GM19395 (cell line): ENCODE measurements around the gene R3HDM4.
"Not testable (repeated sequence)": the region's sequence is repeated elsewhere in the genome, so short reads cannot be mapped to it uniquely, and the experiment has no call there.

Experiments used
- ATAC-seq: cut with Tn5 transposase; IDR thresholded peaks from one replicate; pipeline ENCODE4 v1.9.1; 2021; ENCODE audit warnings: mild to moderate bottlenecking, moderate library complexity; ENCODE audit not compliant: unreplicated experiment

Gene R3HDM4

DNA sequence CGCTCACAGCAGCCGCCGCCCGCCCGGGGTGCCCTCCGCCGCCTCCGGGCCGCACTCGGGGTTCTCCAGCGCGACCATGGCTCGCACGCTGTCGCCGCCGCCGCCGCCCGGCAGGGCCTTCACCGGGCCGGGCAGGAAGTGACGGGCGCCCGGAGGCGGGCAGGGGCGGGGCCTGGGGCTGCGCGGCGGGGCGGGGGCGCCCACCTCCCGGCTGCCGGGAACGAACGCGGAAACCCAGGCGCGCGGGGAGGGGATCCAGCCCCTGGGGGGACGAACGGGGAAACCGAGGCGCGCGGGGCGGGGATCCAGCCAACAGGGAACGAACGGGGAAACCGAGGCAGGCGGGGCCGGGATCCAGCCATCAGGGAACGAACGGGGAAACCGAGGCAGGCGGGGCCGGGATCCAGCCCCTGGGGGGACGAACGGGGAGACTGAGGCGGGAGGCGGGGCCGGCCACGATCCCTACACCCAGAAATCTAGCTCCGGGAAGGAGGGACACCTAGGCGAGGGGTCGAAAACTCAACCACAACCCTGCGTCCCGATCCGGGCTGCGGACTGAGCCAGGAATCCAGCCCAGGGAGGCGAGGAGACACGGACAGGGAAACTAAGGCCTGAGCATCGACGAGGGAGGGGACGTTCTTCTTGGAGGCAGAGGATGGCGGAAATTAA is at the start of gene R3HDM4:
TSS of gene R3HDM4 (minus strand) at position 140 of the 669 bp plus-strand sequence. CDS start at position 78, 62 bp downstream.
- no peak for ATAC-seq

DNA sequence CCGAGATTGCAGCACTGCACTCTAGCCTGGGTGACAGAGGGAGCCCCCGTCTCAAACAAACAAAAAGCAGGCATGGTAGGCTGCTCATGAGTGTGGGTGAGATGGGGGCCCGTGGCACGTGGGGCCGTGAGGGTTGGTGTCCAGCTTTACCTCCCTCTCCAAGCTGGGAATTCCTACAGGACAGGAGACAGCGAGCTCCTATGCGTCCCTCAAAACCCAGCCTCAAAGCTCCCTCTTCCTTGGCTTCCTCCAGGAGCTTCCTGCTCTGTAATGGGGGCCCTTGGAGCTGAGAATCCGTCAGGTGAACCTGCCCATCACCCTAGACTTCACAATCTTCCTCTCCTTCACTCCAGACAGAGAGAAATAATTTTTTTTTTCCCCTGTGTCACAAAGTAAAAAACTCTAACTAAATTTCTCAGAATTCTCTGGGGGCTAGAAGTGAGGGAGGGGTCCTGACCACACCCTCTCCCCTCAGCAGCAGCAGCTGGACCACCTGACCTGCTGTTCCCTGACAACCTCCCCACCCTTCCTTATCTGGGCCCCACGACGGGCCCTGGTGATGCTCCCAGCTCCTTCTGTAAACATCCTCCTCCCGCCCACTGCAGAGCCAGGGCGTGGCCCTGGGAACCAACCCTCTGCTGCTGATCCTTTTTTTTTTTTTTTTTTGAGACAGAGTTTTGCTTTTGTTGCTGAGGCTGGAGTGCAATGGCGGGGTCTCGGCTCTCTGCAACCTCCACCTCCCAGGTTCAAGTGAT is 49.0 kb upstream of the R3HDM4 start:
- no peak for ATAC-seq

DNA sequence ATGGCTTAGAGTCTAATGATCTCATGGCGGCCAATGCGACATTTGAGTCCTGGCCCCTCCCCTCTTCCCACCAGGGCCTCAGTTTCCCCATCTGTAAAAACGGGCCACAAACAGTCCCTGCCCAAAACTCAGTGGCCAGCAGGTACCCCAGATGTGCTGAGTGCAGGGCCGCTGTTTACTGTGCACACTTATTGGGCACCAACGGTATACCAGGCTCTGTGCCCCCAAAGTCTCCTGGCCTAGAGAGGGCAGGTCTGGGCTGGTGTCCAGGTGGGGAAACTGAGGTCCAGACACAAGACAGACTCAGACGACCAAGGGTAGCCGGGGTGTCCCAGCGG is 47.6 kb upstream of the R3HDM4 start:
- ATAC-seq: no peak

DNA sequence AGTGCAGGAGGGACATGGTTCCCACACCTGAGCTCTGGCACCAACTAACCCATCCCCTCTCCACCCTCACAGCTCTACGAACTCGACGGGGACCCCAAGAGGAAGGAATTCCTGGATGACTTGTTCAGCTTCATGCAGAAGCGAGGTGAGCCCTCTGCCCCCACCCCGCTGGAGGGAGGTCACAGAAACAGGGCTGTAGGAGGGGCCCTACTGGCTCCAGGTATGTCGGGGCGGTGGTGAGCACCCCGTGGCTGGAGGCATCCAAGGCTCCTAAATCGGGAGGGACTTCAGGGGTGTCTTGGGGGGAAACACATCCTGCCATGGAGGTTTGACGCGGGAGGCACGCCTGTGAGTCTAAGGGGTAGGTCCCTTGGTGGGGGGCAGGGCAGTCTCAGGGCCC is 47.0 kb upstream of the R3HDM4 start:
- no peak for ATAC-seq

DNA sequence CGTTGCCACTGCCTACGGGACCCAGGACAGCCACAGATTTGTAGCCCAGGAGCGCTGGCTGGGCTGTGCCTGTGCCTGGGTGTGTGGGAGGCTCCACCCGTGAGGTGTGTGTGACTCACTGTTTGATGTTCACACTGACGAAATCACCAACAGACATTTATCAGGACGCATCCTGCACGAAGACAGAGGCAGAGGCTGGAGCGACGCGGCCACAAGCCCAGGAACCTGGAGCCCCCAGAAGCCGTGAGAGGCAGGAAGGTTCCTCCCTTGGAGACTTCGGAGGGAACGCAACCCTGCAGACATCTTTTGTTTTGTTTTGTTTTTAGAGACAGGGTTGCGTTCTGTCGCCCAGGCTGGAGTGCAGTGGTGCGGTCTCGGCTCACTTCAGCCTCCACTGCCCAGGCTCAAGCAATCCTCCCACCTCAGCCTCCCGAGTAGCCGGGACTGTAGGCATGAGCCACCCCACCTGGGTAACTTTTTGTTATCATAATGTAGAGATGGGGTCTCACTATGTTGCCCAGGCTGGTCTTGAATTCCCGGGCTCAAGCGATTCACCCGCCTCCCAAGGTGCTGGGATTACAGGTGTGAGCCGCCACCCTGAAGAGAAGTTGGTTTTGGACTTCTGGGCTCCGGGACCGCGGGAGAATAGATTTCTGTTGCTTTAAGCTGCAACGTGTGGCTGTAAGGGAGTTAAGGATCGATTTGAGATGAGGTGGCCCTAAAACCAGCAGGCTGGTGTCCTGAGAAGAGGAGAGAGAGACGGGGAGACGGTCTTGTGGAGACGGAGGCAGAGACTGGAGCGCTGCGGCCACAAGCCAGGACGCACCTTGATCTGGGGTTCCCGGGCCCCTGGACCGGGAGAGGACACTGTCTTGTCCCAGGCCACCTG is 46.2 kb upstream of the R3HDM4 start:
- ATAC-seq: no peak

DNA sequence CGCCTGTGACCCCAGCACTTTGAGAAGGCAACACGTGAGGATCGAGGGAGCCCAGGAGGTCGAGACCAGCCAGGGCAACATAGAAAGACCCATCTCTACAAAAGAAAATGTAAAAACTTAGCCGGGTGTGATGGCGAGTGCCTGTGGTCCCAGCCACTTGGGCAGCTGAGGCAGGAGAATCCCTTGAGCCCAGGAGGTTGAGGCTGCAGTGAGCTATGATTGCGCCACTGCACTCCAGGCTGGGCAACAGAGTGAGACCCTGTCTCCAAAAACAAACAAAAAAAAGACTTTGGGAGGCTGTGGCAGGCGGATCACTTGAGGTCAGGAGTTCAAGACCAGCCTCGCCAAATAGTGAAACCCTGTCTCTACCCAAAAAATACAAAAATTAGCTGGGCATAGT is 44.6 kb upstream of the R3HDM4 start:
- not testable (repeated sequence) for ATAC-seq

DNA sequence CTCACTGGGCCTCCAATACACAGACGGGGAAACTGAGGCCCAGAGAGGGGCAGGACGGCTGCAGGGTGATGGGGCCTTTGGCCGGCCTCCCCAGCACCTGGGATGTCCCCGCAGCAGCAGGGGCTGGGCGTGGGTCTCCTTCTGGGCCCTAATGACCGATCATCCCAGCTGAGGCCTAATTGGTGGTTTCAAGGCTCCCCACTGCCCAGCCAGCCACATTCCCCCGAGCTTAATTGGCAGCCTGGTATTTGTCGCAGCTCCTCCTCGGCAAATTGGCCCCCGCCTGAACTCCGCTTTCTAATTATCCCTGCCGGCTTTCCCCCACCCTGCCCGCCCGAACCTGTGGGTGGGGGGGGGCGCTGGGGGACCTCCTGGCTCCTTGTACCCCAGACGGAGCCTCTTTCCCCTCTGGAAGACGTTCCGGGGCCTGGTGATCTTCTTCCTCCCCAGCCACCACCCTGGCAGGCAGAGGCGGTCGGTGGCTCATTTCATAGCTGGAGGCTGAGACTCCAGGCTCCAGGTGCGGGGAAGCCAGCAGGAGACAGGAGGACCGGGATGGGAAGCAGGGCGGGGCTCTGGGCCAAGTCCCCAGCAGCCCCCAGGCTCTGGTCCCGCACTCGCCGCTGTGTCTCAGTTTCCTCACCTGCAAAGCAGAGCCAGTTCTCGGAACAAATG is 43.9 kb upstream of the R3HDM4 start:
- no peak for ATAC-seq

DNA sequence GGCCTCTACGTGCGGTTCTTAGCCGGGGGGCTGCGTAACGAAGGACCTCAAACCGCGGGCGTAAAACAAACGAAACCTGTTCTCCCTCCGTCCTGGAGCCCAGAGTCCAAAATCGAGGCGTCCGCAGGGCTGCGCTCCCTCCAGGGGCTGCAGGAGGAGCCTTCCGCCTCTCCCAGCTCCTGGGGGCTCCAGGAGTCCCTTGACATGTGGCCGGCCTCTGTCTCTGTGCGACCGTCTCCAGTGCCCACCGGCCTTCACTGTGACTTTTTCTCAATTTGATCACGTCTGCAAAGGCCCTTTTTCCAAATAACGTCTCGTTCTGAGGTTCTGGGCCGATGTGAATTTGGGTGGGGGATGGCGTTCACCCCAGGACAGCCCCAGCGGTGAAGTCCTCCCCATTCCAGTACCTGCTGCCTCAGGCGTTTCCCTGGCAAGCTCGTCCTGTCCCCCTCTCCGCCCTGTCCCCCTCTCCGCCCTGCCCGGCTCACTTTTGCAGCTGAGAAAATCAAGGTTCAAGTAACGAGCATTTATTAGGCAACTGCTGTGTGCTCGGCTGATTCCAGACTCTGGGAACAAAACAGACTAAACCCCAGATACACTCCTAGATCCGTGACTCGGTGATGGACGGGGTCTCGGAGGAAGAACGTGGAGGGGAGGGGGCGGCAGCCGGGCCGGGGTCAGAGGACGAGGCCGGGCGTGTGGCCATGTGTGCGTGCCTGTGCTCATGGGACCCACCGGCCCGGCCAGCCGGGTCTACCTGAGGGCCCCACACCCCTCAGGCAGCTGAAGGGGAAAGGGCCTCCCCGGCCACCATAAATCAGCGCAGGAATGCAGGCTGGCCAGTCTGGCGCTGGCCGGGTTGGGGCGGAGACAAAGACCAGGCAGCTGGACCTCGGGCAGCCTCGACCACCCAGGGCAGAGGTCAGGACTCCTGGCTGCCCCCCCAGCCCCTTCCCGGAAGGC is 43.1 kb upstream of the R3HDM4 start:
- ATAC-seq: no peak

DNA sequence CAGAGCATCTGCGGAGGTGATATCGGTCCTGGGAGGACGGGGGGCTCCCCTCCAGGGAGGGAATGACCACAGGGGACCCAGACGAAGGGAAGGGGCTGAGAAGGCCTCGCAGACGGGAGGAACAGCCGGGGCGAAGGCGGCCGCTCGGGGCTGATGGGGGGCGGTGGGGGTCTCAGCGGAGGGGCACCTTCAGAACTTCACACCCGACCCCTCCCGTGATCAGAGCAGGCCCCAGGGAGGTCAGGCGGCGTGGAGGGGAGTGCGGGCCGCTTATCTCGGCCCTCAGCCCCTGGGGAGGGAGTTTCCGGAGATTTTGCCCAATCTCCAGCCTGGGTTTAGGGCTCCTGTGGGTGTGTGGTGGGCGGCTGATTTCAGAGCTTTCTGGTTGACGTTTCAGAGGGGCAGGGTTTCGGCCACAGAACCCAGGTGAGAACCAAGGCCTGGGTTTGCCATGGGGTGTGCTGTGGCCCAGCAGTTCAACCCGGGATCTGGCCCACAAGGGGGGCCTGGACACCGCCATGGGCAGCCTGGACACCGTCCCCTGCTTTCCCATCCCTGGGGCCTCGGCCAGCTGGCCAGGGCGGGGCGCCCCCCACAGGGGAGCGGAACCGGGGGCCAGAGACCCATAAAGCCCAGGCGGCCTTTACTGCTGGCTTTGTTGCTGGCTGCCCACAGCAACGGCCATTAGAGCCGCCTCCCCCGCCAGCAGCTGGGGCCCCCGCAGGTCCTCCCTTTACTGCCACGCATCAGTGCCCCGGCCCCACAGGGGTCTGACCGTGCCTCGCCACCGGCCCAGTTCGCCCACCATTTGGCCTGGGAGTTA is 41.9 kb upstream of the R3HDM4 start:
- no peak for ATAC-seq

DNA sequence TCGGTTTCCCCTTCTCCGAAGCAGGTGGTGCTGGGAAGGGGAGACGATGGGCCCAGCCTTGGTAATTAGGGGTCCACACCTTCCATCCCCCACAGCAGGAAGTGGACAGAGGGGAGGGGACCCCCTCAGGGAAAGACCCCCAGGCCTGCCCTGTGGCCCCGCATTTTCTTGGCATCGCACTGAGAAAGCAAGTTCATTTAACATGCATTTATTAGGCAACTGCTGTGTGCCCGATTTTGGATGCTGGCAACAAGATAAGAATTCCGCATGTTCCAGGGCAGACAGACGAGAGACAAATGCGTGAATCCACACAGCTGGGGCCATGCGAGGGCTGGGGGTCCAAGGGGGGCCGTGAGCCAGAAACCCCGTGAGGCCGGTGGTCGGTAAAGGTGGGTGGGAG is 41.3 kb upstream of the R3HDM4 start:
- no peak for ATAC-seq

DNA sequence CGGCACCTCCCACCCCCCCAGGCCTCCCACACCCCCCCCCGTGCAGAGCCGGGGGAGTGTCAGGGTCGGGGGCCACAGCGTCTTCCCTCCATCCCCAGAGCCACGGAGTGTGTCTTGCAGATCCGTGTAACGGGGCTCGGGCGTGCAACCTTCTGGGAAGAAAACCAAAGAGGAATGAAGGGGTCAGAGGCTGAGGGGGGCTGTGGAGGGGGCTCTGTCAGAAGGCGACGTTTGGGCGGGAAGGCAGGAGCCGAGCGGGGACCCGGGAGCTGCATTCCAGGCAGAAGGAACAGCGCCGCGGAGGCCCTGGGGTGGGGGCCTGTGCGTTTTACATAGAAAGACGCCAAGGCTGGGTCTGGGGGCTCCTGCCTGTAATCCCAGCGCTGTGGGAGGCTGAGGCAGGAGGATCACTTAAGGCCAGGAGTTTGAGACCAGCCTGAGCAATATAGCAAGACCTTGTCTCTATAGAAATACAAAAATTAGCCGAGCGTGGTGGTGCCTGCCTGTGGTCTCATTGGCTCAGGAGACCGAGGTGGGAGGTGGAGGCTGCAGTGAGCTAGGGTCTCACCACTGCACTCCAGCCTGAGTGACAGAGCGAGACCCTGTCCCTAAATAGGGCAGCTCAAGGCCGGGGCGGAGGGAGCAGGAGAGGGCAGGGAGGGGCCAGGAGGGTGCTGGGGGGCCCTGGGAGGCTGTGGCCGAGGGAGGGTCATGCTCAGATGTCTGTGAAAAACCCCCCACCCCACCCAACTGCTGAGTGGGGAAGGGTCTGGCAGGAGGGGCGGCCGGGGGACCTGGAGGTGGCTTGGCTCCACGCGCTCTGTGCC is 40.6 kb upstream of the R3HDM4 start:
- ATAC-seq: no peak

DNA sequence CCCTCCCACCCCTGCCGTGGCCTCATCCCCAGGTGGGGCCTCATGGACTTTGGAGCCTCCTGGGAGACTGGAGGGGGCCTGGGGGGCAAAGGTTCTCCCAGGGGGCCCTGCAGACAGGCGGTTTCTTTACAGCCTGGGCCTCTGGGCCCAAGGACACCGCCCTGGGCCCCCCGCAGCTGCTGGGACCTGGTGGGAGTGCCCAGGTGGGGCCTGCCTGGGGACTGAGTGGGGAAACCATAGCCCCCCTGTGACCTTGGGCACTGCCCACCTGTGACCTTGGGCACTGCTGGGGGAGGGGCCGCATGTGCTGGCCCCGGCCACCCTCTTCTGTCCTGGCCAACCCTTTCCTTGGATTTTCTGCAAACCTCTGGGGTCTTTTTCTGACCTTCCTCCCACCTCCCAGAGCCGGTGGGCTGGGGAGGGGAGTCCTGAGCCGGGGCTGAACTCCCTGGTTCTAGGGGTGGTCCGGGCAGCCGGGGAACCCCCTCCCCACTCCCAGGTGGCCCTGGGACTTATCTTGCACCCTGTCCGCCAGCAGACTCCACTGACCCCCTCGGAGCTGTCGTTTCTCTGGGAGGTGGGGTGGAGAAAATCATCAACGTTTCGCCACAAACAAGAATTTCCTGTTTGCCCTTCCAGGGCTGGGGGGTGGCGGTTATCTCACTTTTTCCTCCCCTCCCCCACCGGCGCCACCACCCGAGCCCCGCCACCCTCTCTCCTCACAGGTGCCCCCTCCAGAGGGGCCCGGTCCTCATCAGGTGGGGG is 39.8 kb upstream of the R3HDM4 start:
- ATAC-seq: no peak

DNA sequence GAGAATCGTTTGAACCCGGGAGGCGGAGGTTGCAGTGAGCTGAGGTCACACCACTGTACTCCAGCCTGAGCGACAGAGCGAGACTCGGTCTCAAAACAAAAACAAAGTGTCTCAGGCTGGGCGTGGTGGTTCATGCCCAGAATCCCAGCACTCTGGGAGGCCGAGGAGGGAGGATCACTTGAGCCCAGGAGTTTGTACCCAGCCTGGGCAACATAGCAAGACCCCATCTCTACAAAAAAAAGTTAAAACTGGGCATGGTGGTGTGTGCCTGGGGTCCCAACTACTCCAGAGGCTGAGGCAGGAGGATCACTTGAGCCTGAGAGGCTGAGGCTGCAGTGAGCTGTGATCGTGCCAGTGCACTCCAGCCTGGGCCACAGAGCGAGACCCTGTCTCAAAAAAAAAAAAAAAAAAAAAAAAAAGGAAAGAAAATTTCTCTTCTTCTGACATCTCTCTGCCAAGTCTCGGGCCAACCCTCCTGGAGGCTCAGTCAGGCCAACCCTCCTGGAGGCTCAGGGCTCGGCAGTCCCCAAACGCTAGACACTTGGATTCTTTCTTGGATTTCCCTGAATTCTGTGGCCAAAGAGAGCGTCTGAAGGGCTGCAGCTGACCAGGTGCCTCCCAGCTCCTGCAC is 39.1 kb upstream of the R3HDM4 start:
- ATAC-seq: no peak

DNA sequence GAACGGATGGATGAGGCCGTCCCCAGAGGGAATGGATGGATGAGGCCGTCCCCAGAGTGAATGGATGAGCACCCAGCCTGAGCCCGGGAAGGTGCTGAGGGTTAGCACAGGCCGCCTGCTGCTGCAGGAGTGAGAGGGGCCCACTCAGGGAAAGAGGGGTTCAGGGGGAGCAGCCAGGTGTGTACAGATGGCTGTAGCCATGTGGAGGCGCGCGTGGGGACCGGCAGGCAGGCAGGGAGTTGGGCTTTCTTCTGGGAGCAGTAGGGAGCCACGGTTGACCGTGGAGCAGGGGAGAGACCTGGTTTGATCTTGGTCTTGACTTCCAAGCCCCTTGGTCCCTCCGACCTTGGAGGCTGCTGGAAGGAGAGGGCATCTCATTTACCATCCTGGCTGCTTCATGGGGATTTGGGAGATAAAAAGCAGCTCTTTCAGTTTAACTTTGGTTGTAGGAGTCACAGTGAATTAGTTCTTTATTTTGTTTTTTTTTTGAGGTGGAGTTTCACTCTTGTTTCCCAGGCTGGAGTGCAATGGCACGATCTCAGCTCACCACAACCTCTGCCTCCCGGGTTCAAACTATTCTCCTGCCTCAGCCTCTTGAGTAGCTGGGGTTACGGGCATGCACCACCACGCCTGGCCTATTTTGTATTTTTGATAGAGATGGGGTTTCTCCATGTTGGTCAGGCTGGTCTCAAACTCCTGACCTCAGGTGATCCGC is 37.5 kb upstream of the R3HDM4 start:
- no peak for ATAC-seq

DNA sequence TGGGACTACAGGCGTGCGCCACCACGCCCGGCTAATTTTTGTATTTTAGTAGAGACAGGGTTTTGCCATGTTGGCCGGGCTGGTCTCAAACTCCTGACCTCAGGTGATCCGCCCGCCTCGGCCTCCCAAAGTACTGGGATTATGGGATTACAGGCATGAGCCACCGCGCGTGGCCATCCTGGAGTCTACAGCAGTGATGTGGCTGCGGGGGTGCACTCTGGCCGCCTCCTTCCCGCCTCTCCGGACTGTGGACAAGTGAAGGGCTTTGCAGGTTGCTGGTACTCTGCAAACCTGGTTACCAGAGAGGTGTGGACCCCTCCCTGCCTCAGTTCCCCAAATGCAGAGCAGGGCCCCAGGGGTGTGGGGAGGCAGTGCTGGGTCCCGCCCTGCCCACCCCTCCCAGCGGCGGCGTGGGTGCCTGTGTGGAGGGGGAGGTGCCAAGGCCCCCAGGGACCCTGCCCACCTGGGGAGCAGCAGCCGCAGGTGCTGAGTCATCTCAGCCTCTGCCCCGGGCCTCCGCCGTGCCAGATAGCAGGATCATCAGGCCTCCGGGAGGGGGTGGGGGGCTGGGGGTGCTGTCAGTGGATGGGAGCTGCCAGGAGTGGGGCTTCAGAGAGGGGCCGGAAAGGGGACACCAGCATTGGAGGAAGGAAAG is 36.0 kb upstream of the R3HDM4 start:
- no peak for ATAC-seq
